ENCODE data around the gene IFT74.

Gene IFT74

GRCh38 chr9:26974927-26975326 lies 18.7 kb downstream of the IFT74 start:
- no peak for DNase-seq (ENCODE audit: low read depth)

GRCh38 chr9:26975728-26976707 lies 19.8 kb downstream of the IFT74 start:
- no peak for DNase-seq (ENCODE audit: low read depth)

GRCh38 chr9:26983340-26983739 lies 27.1 kb downstream of the IFT74 start:
- DNase-seq (ENCODE audit: low read depth) = no peak

- DNase-seq (ENCODE audit: low read depth) = no peak
Observed at GRCh38 chr9:26995810-26996209, 39.6 kb downstream of the IFT74 start.

GRCh38 chr9:27003426-27004077 lies 47.3 kb downstream of the IFT74 start:
- no peak for DNase-seq (ENCODE audit: low read depth)

GRCh38 chr9:27005491-27005890 lies 49.3 kb downstream of the IFT74 start, which contains the start of gene LRRC19:
TSS of gene LRRC19 (minus strand) at chr9:27005672. CDS start at chr9:26999694, 5,978 bp downstream.
- DNase-seq (ENCODE audit: low read depth) = no peak

- no peak for DNase-seq (ENCODE audit: low read depth)
Observed at GRCh38 chr9:27019589-27019988, 63.4 kb downstream of the IFT74 start.

GRCh38 chr9:27022920-27023319 lies 66.7 kb downstream of the IFT74 start:
- DNase-seq (ENCODE audit: low read depth) = no peak

- DNase-seq (ENCODE audit: low read depth) = no peak
Observed at GRCh38 chr9:27029186-27029585, 73.0 kb downstream of the IFT74 start.

GRCh38 chr9:27033815-27034403 lies 77.7 kb downstream of the IFT74 start:
- DNase-seq (ENCODE audit: low read depth) = no peak

GRCh38 chr9:27037499-27037898 lies 81.3 kb downstream of the IFT74 start:
- no peak for DNase-seq (ENCODE audit: low read depth)

GRCh38 chr9:27041746-27042145 lies 85.5 kb downstream of the IFT74 start:
- no peak for DNase-seq (ENCODE audit: low read depth)

- no peak for DNase-seq (ENCODE audit: low read depth)
Observed at GRCh38 chr9:27042476-27042875, 86.3 kb downstream of the IFT74 start.

- DNase-seq (ENCODE audit: low read depth) = no peak
Observed at GRCh38 chr9:27043176-27043575, 87.0 kb downstream of the IFT74 start.

- DNase-seq (ENCODE audit: low read depth) = no peak
Observed at GRCh38 chr9:27047136-27047535, 90.9 kb downstream of the IFT74 start.

- DNase-seq (ENCODE audit: low read depth) = no peak
Observed at GRCh38 chr9:27053369-27054022, 97.3 kb downstream of the IFT74 start.

- DNase-seq (ENCODE audit: low read depth) = no peak
Observed at GRCh38 chr9:27054125-27054524, 97.9 kb downstream of the IFT74 start.

GRCh38 chr9:27054841-27055240 lies 98.6 kb downstream of the IFT74 start:
- no peak for DNase-seq (ENCODE audit: low read depth)

GRCh38 chr9:27059412-27059811 lies 103.2 kb downstream of the IFT74 start:
- DNase-seq (ENCODE audit: low read depth) = no peak

GRCh38 chr9:27059907-27060306 lies 103.7 kb downstream of the IFT74 start:
- no peak for DNase-seq (ENCODE audit: low read depth)

GRCh38 chr9:27065288-27065687 lies 109.1 kb downstream of the IFT74 start:
- no peak for DNase-seq (ENCODE audit: low read depth)

All from T-helper 22 cell (primary cell).